Effector memory CD4-positive, alpha-beta T cell (primary cell): Measurements from ENCODE around the gene SPZ1.
"Not testable (repeated sequence)": the region's sequence is repeated elsewhere in the genome, so short reads cannot be mapped to it uniquely, and the experiment has no call there.

Experiments
- DNase-seq, 3 donors: peaks; one replicate each; pipeline ENCODE4 v3.0.0-alpha.2; 2020
- H3K27ac ChIP-seq: 2 replicates; pipeline ENCODE4 v1.7.0; 2013; ENCODE audit warnings: mild to moderate bottlenecking, low read length, moderate library complexity; ENCODE audit not compliant: insufficient read depth, poor library complexity, severe bottlenecking
- H3K27me3 ChIP-seq: replicated peaks from 2 replicates; pipeline ENCODE4 v1.7.0; 2013; ENCODE audit warnings: mild to moderate bottlenecking, low read length; ENCODE audit not compliant: insufficient read depth, control insufficient read depth, poor library complexity, severe bottlenecking
- H3K36me3 ChIP-seq: 2 replicates; pipeline ENCODE4 v1.7.0; 2013; ENCODE audit warnings: mild to moderate bottlenecking, low read length, moderate library complexity; ENCODE audit not compliant: control insufficient read depth, insufficient read depth
- H3K4me1 ChIP-seq: 2 replicates; pipeline ENCODE4 v1.7.0; 2013; ENCODE audit warnings: low read length, mild to moderate bottlenecking; ENCODE audit not compliant: control insufficient read depth, insufficient read depth, poor library complexity, severe bottlenecking
- H3K4me3 ChIP-seq: 2 replicates; pipeline ENCODE4 v1.7.0; 2013; ENCODE audit warnings: low read length, low read depth, mild to moderate bottlenecking; ENCODE audit not compliant: insufficient read depth, poor library complexity, severe bottlenecking
- H3K9me3 ChIP-seq: 2 replicates; pipeline ENCODE4 v1.7.0; 2013; ENCODE audit warnings: mild to moderate bottlenecking, low read length, moderate library complexity; ENCODE audit not compliant: control insufficient read depth

SPZ1 gene

GRCh38 chr5:80291761-80292160 is 28.0 kb upstream of the SPZ1 start:
- DNase-seq: no peak
- Histone ChIP-seq H3K36me3 (no peaks in the 10 kb centered on the region), H3K4me1 (no peaks in the 10 kb centered on the region), H3K4me3 (no peak overlapping the region), H3K27ac (no peak overlapping the region), H3K9me3 (no peaks in the 10 kb centered on the region), H3K27me3 (no peaks in the 10 kb centered on the region)

DNA sequence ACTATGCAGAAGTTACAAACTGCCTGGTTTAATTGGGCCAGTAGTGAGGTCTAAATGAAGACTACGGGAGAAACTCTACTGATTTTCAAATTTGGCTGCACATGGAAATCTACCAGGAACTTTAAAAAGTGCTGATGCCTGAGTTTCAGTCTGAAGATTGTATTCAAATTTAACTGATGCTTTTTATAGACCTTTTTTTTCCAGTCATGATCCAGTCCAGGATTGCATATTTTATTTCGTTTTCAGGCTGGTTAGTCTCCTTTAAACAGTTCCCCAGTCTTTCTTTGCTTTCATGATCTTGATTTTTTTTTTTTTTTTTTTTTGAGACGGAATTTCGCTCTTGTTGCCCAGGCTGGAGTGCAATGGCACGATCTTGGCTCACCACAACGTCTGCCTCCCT is 23.7 kb upstream of the SPZ1 start:
- H3K27ac ChIP-seq: no peak overlapping the region
- H3K27me3 ChIP-seq: no peaks in the 10 kb centered on the region
- H3K4me3 ChIP-seq: no peak overlapping the region
- H3K9me3 ChIP-seq: no peaks in the 10 kb centered on the region
- no peaks in the 10 kb centered on the region for H3K36me3 ChIP-seq
- H3K4me1 ChIP-seq: no peaks in the 10 kb centered on the region
- DNase-seq: no peak

- H3K27ac ChIP-seq: no peak overlapping the region
- no peaks in the 10 kb centered on the region for H3K4me1 ChIP-seq
- no peak for DNase-seq
- H3K36me3 ChIP-seq: no peaks in the 10 kb centered on the region
- H3K9me3 ChIP-seq: no peaks in the 10 kb centered on the region
- no peak overlapping the region for H3K4me3 ChIP-seq
- H3K27me3 ChIP-seq: no peaks in the 10 kb centered on the region
Observed at GRCh38 chr5:80299601-80300000, 20.2 kb upstream of the SPZ1 start.

DNA sequence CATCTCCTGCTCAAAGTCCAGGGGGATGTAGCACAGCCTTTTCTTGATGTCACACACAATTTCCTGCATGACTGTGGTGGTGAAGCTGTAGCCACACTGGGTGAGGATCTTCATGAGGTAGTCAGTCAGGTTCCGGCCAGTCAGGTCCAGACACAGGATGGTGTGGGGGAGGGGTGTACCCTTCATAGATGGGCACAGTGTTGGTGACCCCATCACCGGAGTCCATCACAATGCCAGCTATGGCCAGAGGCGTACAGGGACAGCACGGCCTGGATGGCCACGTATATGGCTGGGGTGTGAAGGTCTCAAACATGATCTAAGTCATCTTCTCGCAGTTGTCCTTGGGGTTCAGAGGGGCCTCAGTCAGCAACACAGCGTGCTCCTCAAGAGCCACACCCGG is 19.7 kb upstream of the SPZ1 start:
- no peaks in the 10 kb centered on the region for H3K36me3 ChIP-seq
- H3K4me3 ChIP-seq: no peak overlapping the region
- no peaks in the 10 kb centered on the region for H3K27me3 ChIP-seq
- no peak overlapping the region for H3K27ac ChIP-seq
- DNase-seq: no peak
- no peaks in the 10 kb centered on the region for H3K9me3 ChIP-seq
- H3K4me1 ChIP-seq: no peaks in the 10 kb centered on the region

- not testable (repeated sequence) for H3K27ac ChIP-seq, H3K4me3 ChIP-seq, H3K27me3 ChIP-seq, H3K9me3 ChIP-seq, DNase-seq, H3K36me3 ChIP-seq, H3K4me1 ChIP-seq
Observed at GRCh38 chr5:80300796-80301195, 19.0 kb upstream of the SPZ1 start.

DNA sequence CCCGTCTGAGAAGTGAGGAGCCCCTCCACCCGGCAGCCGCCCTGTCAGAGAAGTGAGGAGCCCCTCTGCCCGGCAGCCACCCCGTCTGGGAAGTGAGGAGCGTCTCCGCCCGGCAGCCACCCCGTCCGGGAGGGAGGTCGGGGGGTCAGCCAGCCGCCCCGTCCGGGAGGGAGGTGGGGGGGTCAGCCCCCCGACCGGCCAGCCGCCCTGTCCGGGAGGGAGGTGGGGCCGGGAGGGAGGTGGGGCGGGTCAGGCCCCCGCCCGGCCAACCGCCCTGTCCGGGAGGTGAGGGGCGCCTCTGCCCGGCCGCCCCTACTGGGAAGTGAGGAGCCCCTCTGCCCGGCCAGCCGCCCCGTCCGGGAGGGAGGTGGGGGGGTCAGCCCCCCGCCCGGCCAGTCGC is 18.5 kb upstream of the SPZ1 start:
- H3K4me3 ChIP-seq, H3K4me1 ChIP-seq, H3K36me3 ChIP-seq, H3K27me3 ChIP-seq, H3K9me3 ChIP-seq, DNase-seq, H3K27ac ChIP-seq: not testable (repeated sequence)

GRCh38 chr5:80302636-80303035 is 17.2 kb upstream of the SPZ1 start:
- no peaks in the 10 kb centered on the region for H3K9me3 ChIP-seq
- H3K4me3 ChIP-seq: no peak overlapping the region
- no peaks in the 10 kb centered on the region for H3K36me3 ChIP-seq
- no peaks in the 10 kb centered on the region for H3K4me1 ChIP-seq
- no peak for DNase-seq
- H3K27ac ChIP-seq: no peak overlapping the region
- H3K27me3 ChIP-seq: no peaks in the 10 kb centered on the region

DNA sequence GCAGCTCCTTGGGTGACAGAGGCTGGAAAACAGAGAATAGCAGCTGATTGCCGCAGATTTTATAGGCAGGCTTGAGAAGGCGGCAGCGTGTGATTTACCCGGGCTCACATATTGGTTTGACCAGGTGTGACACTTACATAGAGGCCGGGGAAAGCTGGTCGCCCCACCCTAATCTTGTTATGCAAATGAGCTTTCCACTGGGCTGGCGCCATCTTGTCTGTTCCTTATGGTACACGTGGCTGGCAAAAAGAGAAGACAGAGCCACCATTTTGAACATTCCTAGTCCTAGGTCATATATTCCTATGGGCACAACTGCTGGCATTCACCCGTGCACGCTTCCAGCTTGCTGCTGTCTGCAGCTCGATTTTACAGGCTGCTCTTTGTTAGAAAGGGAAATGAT is 11.3 kb upstream of the SPZ1 start:
- no peaks in the 10 kb centered on the region for H3K9me3 ChIP-seq
- no peak for DNase-seq
- no peaks in the 10 kb centered on the region for H3K36me3 ChIP-seq
- no peak overlapping the region for H3K27ac ChIP-seq
- H3K27me3 ChIP-seq: no peaks in the 10 kb centered on the region
- H3K4me1 ChIP-seq: no peaks in the 10 kb centered on the region
- H3K4me3 ChIP-seq: no peak overlapping the region

DNA sequence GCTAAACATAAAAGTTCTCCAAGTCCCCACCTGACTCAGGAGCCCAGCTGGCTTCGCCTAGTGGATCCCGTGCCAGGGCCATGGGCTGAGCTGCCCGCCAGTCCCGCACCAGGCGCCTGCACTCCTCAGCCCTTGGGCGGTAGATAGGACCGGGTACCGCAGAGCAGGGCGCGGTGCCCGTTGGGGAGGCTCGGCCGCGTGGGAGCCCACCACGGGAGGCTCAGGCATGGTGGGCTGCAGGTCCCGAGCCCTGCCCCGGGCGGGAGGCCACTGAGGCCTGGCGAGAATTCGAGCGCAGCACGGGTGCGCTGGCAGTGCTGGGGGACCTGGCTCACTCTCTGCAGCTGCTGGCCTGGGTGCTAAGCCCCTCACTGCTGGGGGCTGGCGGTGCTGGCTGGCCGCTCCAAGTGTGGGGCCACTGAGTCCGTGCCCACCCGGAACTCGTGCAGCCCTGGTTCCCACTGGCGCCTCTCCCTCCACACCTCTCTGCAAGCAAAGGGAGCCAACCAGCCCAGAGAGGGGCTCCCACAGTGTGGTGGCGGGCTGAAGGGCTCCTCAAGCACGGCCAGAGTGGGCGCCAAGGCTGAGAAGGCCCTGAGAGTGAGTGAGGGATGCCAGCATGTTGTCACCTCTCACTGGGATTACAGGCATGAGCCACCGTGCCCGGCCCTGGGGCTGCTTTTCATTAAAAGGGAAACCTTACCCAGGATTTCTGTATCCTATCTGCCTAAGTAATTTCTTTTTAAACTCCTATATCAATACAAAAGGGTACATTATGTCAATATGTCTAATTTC is 9.7 kb upstream of the SPZ1 start:
- Histone ChIP-seq H3K4me1 (no peaks in the 10 kb centered on the region), H3K27me3 (no peaks in the 10 kb centered on the region), H3K27ac (no peak overlapping the region), H3K9me3 (no peaks in the 10 kb centered on the region), H3K36me3 (no peaks in the 10 kb centered on the region), H3K4me3 (no peak overlapping the region)
- no peak for DNase-seq

DNA sequence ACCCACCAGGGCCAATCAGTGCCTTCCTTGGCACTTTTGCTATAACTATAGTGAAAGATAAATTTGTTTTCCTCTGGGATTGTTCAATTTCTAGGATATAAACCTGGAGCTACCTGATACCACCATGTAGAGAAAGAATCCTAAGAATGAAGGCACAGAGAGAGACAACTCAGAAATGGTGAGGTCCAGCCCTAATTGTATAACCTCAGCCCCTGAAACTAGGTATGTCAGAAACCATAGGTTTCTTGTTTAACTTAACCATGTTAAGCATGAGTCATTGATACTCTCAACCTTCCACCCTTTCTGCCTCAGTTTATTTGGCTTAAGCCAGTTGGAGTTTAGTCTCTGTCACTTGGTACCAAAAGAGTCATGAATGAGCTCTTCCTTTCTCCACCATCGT is 4.6 kb upstream of the SPZ1 start:
- H3K4me1 ChIP-seq: no peaks in the 10 kb centered on the region
- DNase-seq: no peak
- H3K36me3 ChIP-seq: no peaks in the 10 kb centered on the region
- H3K27me3 ChIP-seq: no peaks in the 10 kb centered on the region
- H3K9me3 ChIP-seq: no peaks in the 10 kb centered on the region
- H3K27ac ChIP-seq: no peak overlapping the region
- no peak overlapping the region for H3K4me3 ChIP-seq
